ENCODE measurements around the gene COA5. TPM values are rescaled to one million over a fixed set of nuclear protein-coding genes. Genes with fewer than 3 reads are reported as not detected.

Gene COA5
- polyA plus RNA-seq, 2 of the 4 experiments (the other 2 are of a cell fraction), result 32.7 to 43.3 TPM

DNA sequence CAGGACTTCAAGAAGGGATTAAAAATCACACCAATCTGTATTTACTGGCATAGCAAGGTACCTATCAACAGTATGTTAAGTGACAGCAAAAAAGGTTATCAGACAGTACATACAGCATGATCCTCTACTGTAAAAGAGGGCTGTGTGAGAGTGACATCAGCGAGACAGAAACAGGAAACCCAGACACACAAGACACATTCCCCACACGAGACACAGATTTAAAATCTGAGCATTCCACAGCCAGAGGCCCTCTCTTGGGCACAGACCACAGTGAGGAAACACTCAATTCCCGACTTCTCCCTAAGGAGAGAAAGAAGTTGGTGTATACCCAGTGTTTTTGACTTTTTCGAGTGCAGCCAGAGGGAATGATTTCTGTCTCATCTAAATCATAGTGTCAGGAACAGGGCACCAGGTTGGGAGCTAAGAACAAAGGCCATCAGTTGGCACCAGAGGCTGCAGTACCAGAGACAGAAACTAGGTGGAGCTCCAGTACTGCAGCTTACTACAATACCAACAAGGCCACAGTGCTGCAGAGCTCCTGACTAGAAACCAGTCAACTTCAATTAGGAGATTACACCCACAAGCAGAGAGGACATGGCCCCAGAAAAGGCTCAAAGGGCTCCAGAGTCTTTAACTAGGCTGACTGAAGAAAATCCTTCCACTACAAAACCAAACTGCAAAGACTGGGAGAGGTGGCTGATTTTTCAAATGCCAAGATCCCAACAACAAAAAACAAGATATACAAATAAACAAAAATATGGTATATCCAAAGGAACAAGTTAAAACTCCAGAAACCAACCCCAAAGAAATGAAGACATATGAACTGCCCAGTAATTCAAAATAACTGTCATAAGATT is 41.1 kb upstream of the COA5 start:
- FAIRE-seq (no peak), ATAC-seq (peak; percentile 97 to 98), DNase-seq (ENCODE audit: low read depth in 1 of 2, low spot score in 1 of 2) (peak; percentile 13 to 76)
- CTCF ChIA-PET, result interaction anchor here (0.6 to 1.9 kb wide), 39 partner anchors 11 to 892 kb away, joined by 3 to 40 read pairs (median 3); partner anchors contain the start of gene C2orf15
- WGBS (ENCODE audit: missing lambda C conversion rate), result 26% methylated on average over 4 of the region's 4 CpGs
- no peak overlapping the region for H3K27ac ChIP-seq
- H3K4me1 ChIP-seq, result no peaks in the 10 kb centered on the region
- no peak overlapping the region for H3K4me3 ChIP-seq
- TF ChIP-seq ZSCAN20 (CRISPR knock-in tag; IDR thresholded peaks at IDR 0.05), result no peak
- no peak for TF ChIP-seq NFE2L2 (conservative IDR thresholded peaks at IDR 0.05; ENCODE audit: low read length)
- TF ChIP-seq, protein P1, sequence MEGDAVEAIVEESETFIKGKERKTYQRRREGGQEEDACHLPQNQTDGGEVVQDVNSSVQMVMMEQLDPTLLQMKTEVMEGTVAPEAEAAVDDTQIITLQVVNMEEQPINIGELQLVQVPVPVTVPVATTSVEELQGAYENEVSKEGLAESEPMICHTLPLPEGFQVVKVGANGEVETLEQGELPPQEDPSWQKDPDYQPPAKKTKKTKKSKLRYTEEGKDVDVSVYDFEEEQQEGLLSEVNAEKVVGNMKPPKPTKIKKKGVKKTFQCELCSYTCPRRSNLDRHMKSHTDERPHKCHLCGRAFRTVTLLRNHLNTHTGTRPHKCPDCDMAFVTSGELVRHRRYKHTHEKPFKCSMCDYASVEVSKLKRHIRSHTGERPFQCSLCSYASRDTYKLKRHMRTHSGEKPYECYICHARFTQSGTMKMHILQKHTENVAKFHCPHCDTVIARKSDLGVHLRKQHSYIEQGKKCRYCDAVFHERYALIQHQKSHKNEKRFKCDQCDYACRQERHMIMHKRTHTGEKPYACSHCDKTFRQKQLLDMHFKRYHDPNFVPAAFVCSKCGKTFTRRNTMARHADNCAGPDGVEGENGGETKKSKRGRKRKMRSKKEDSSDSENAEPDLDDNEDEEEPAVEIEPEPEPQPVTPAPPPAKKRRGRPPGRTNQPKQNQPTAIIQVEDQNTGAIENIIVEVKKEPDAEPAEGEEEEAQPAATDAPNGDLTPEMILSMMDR (IDR thresholded peaks at IDR 0.05), result peak; percentile 93
- peak; percentile 92 for TF ChIP-seq SMC3 (IDR thresholded peaks at IDR 0.05)
- TF ChIP-seq RAD21 (conservative IDR thresholded peaks at IDR 0.05 in 1 of 2, IDR thresholded peaks at IDR 0.05 in 1 of 2), result peak; percentile 94 to 98
- H3K9me3 ChIP-seq, result no peaks in the 10 kb centered on the region
- no peak overlapping the region for H3K4me2 ChIP-seq
- POLR2A ChIA-PET, result interaction anchor here (0.7 to 1.1 kb wide), 3 partner anchors 262 to 687 kb away, joined by 3 to 4 read pairs (median 3); partner anchors contain the start of genes LIPT1, TSGA10 and TXNDC9

GRCh38 chr2:98648451-98648850 is 40.1 kb upstream of the COA5 start:
- 66% methylated on average over 4 of the region's 4 CpGs for WGBS (ENCODE audit: missing lambda C conversion rate)
- Histone ChIP-seq H3K27ac (no peak overlapping the region), H3K4me3 (no peak overlapping the region), H3K9me3 (no peaks in the 10 kb centered on the region), H3K4me2 (no peak overlapping the region), H3K4me1 (no peaks in the 10 kb centered on the region)
- TF ChIP-seq, protein P2, sequence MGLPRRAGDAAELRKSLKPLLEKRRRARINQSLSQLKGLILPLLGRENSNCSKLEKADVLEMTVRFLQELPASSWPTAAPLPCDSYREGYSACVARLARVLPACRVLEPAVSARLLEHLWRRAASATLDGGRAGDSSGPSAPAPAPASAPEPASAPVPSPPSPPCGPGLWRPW (IDR thresholded peaks at IDR 0.05), result no peak
- TF ChIP-seq POLR2A (IDR thresholded peaks at IDR 0.05; ENCODE audit: low read length) (no peak), RCOR1 (IDR thresholded peaks at IDR 0.05; ENCODE audit: low read depth, low read length) (no peak), MAX (IDR thresholded peaks at IDR 0.05) (no peak), ESRRA (IDR thresholded peaks at IDR 0.05; ENCODE audit: borderline replicate concordance, low read length) (no peak), JUNB (IDR thresholded peaks at IDR 0.05) (no peak), CHD4 (IDR thresholded peaks at IDR 0.05; ENCODE audit: borderline replicate concordance) (no peak), EHMT2 (IDR thresholded peaks at IDR 0.05; ENCODE audit: low read depth) (no peak), RNF2 (IDR thresholded peaks at IDR 0.05; ENCODE audit: borderline replicate concordance, low read depth) (no peak), SMC3 (IDR thresholded peaks at IDR 0.05) (no peak), CHD2 (IDR thresholded peaks at IDR 0.05; ENCODE audit: low read length, partially characterized antibody) (no peak), FOXS1 (CRISPR knock-in tag; IDR thresholded peaks at IDR 0.05) (no peak), BHLHE40 (IDR thresholded peaks at IDR 0.05; ENCODE audit: low read depth, low read length) (no peak)
- POLR2A ChIA-PET, result no interaction called here
- CTCF ChIA-PET, result interaction anchor here (0.7 to 1.9 kb wide), 8 partner anchors 10 to 892 kb away, joined by 3 to 40 read pairs (median 7); no protein-coding TSS in a partner anchor
- no peak for DNase-seq (ENCODE audit: low read depth in 1 of 2, low spot score in 1 of 2)
- no peak for ATAC-seq
- FAIRE-seq, result no peak

- Histone ChIP-seq H3K9me3 (no peaks in the 10 kb centered on the region), H3K27ac (no peak overlapping the region), H3K4me3 (no peak overlapping the region), H3K4me1 (no peaks in the 10 kb centered on the region), H3K4me2 (no peak overlapping the region)
- TF ChIP-seq HDAC2 (IDR thresholded peaks at IDR 0.05), result no peak
- no peak for TF ChIP-seq POLR2A (IDR thresholded peaks at IDR 0.05; ENCODE audit: low read length)
- no peak for TF ChIP-seq EHF (CRISPR knock-in tag; IDR thresholded peaks at IDR 0.05)
- no peak for TF ChIP-seq RAD21 (conservative IDR thresholded peaks at IDR 0.05 in 1 of 2, IDR thresholded peaks at IDR 0.05 in 1 of 2)
- no peak for TF ChIP-seq BHLHE40 (IDR thresholded peaks at IDR 0.05; ENCODE audit: low read depth, low read length)
- TF ChIP-seq FOSB (CRISPR knock-in tag; IDR thresholded peaks at IDR 0.05), result no peak
- TF ChIP-seq KDM5A (IDR thresholded peaks at IDR 0.05), result no peak
- no peak for TF ChIP-seq CHD2 (IDR thresholded peaks at IDR 0.05; ENCODE audit: low read length, partially characterized antibody)
- no peak for TF ChIP-seq HOXB5 (CRISPR knock-in tag; IDR thresholded peaks at IDR 0.05)
- no peak for TF ChIP-seq MAZ (IDR thresholded peaks at IDR 0.05; ENCODE audit: borderline replicate concordance, low read depth, low read length)
- TF ChIP-seq USF2 (IDR thresholded peaks at IDR 0.05), result no peak
- no peak for TF ChIP-seq NFE2L2 (conservative IDR thresholded peaks at IDR 0.05; ENCODE audit: low read length)
- no peak for TF ChIP-seq GATA3 (IDR thresholded peaks at IDR 0.05; ENCODE audit: borderline replicate concordance)
- TF ChIP-seq EP300 (IDR thresholded peaks at IDR 0.05), result no peak
- TF ChIP-seq, protein P3, sequence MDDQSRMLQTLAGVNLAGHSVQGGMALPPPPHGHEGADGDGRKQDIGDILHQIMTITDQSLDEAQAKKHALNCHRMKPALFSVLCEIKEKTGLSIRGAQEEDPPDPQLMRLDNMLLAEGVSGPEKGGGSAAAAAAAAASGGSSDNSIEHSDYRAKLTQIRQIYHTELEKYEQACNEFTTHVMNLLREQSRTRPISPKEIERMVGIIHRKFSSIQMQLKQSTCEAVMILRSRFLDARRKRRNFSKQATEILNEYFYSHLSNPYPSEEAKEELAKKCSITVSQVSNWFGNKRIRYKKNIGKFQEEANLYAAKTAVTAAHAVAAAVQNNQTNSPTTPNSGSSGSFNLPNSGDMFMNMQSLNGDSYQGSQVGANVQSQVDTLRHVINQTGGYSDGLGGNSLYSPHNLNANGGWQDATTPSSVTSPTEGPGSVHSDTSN (IDR thresholded peaks at IDR 0.05), result no peak
- FAIRE-seq, result no peak
- ChIA-PET CTCF (interaction anchor here (0.7 kb wide), 1 partner anchor 142 kb away, joined by 3 read pairs; no protein-coding TSS in a partner anchor), POLR2A (no interaction called here)
- WGBS (ENCODE audit: missing lambda C conversion rate), result 55% methylated on average over 5 of the region's 5 CpGs
- no peak for ATAC-seq
- no peak for DNase-seq (ENCODE audit: low read depth in 1 of 2, low spot score in 1 of 2)
Measured at GRCh38 chr2:98647636-98648035, 39.3 kb upstream of the COA5 start.
